GM23248 (cell line): ENCODE results near the gene TPK1. TPM values are rescaled to one million over a fixed set of nuclear protein-coding genes. Genes with fewer than 3 reads are reported as not detected.

ENCODE experiments used
- DNase-seq: peaks from one replicate; pipeline ENCODE4 v3.0.0-alpha.2; 2015
- H2AFZ ChIP-seq: fragments of 200-600 bp; sonication (generic); 2 replicates; pipeline ENCODE4 v1.6.1; 2016; ENCODE audit warnings: antibody characterized with exemption
- H3F3A ChIP-seq: fragments of 200-600 bp; sonication (generic); 2 replicates; pipeline ENCODE4 v1.6.1; 2016; ENCODE audit warnings: mild to moderate bottlenecking, antibody characterized with exemption, mixed run types; ENCODE audit not compliant: insufficient read depth
- H3K27ac ChIP-seq: fragments of 200-600 bp; sonication (generic); 2 replicates; pipeline ENCODE4 v1.5.1; 2016; ENCODE audit warnings: mild to moderate bottlenecking
- H3K27me3 ChIP-seq: fragments of 200-600 bp; sonication (generic); replicated peaks from 2 replicates; pipeline ENCODE4 v1.6.1; 2016; ENCODE audit warnings: mild to moderate bottlenecking; ENCODE audit not compliant: insufficient read depth
- H3K36me3 ChIP-seq: fragments of 200-600 bp; sonication (generic); 2 replicates; pipeline ENCODE4 v1.6.1; 2016; ENCODE audit warnings: low read depth, mild to moderate bottlenecking
- H3K4me1 ChIP-seq: fragments of 200-600 bp; sonication (generic); 2 replicates; pipeline ENCODE4 v1.6.1; 2016; ENCODE audit warnings: mild to moderate bottlenecking; ENCODE audit not compliant: insufficient read depth
- H3K4me2 ChIP-seq: fragments of 200-600 bp; sonication (generic); one replicate; pipeline ENCODE4 v1.6.1; 2016; ENCODE audit warnings: mild to moderate bottlenecking; ENCODE audit not compliant: unreplicated experiment
- H3K4me3 ChIP-seq: fragments of 200-600 bp; sonication (generic); 2 replicates; pipeline ENCODE4 v1.5.1; 2016; ENCODE audit warnings: mild to moderate bottlenecking
- H3K79me2 ChIP-seq: fragments of 200-600 bp; sonication (generic); 2 replicates; pipeline ENCODE4 v1.6.1; 2016; ENCODE audit warnings: mild to moderate bottlenecking; ENCODE audit not compliant: insufficient read depth
- H3K9ac ChIP-seq: fragments of 200-600 bp; sonication (generic); 2 replicates; pipeline ENCODE4 v1.6.1; 2016; ENCODE audit warnings: mild to moderate bottlenecking
- H3K9me2 ChIP-seq: fragments of 200-600 bp; sonication (generic); 2 replicates; pipeline ENCODE4 v1.6.1; 2016; ENCODE audit warnings: mixed run types, mild to moderate bottlenecking, moderate library complexity; ENCODE audit not compliant: insufficient read depth
- H3K9me3 ChIP-seq: fragments of 200-600 bp; sonication (generic); one replicate; pipeline ENCODE4 v1.6.1; 2017; ENCODE audit warnings: low read depth
- H4K20me1 ChIP-seq: fragments of 200-600 bp; sonication (generic); 2 replicates; pipeline ENCODE4 v1.6.0; 2016; ENCODE audit not compliant: insufficient read depth
- EZH2 ChIP-seq: fragments of 200-600 bp; sonication (generic); IDR thresholded peaks from 2 replicates; pipeline ENCODE4 v1.6.1; 2018; ENCODE audit warnings: antibody characterized with exemption, mild to moderate bottlenecking; ENCODE audit not compliant: insufficient read depth, poor library complexity, severe bottlenecking
- EZH2phosphoT487 ChIP-seq: fragments of 200-600 bp; sonication (generic); IDR thresholded peaks from 2 replicates; pipeline ENCODE4 v1.6.1; 2018; ENCODE audit warnings: antibody characterized with exemption, moderate library complexity, mild to moderate bottlenecking, low read depth; ENCODE audit not compliant: insufficient read depth
- WGBS, 2 experiments: methylation state at CpG; one replicate each; pipeline ENCODE4 v1.1.6; 2015 to 2017; ENCODE audit warnings: low lambda C conversion rate in 2 of 2, low coverage in 1 of 2; ENCODE audit errors: missing lambda C conversion rate in 2 of 2; 5-methylcytosine and 5-hydroxymethylcytosine counted together
- in situ Hi-C: fragments of 300-500 bp; cut with MboI; formaldehyde crosslinking; loops from 2 replicates; pipeline ENCODE4 v1.15.0; 2020
- polyA plus RNA-seq: library from polyadenylated mRNA; unstranded; fragments of >200 nt; fragmentation: Nextera tagmentation; extraction: Ambion mirVana; gene quantifications from 2 replicates; pipeline ENCODE4 v1.2.1, GENCODE V29; 2016
- small RNA-seq: library from RNA; depleted of rRNA; stranded (forward); fragments of <200 nt; gene quantifications from one replicate; pipeline ENCODE3, GENCODE V24; 2014; ENCODE audit warnings: low read depth, low replicate concordance
- total RNA-seq: library from RNA; depleted of rRNA; stranded (reverse); fragments of >200 nt; shearing (Covaris generic); gene quantifications from 2 replicates; pipeline ENCODE4 v1.2.3, GENCODE V29; 2014

Gene TPK1
- total and polyA plus RNA-seq, 2 experiments from 2014 or later: 2.9 to 3.7 TPM

GRCh38 chr7:144404946-144405345, 430.9 kb downstream of the TPK1 start:
- Histone ChIP-seq H4K20me1 (no peaks in the 10 kb centered on the region), H3K9me2 (no peaks in the 10 kb centered on the region), H2AFZ (no peak overlapping the region), H3K36me3 (no peaks in the 10 kb centered on the region), H3F3A (no peaks in the 10 kb centered on the region), H3K4me2 (no peak overlapping the region), H3K27me3 (0 out of 2 replicates have a peak, but pooled peaks cover 3% of the 10 kb centered on the region), H3K4me3 (no peak overlapping the region), H3K9me3 (no peaks in the 10 kb centered on the region), H3K4me1 (no peaks in the 10 kb centered on the region), H3K9ac (no peak overlapping the region), H3K79me2 (no peaks in the 10 kb centered on the region), H3K27ac (no peak overlapping the region)
- WGBS, 2 experiments: 40 to 48% methylated on average over 4 of the region's 4 CpGs
- DNase-seq: no peak
- in situ Hi-C loops: no loop called here
- no peak for TF ChIP-seq EZH2
- no peak for TF ChIP-seq EZH2phosphoT487

- Histone ChIP-seq H3K27ac (no peak within 1 kb of the TSS), H3K27me3 (no peaks in the 10 kb centered on the region), H3K4me1 (no peaks in the 10 kb centered on the region), H4K20me1 (no peaks in the 10 kb centered on the region), H2AFZ (no peak within 1 kb of the TSS), H3K36me3 (no peaks in the 10 kb centered on the region), H3K9me2 (no peaks in the 10 kb centered on the region), H3K9me3 (no peaks in the 10 kb centered on the region), H3K4me2 (no peak within 1 kb of the TSS), H3F3A (no peaks in the 10 kb centered on the region), H3K4me3 (no peak within 1 kb of the TSS), H3K79me2 (no peaks in the 10 kb centered on the region), H3K9ac (no peak within 1 kb of the TSS)
- in situ Hi-C loops: no loop called here
- TF ChIP-seq EZH2phosphoT487 (no peak), EZH2 (no peak)
- 78 to 82% methylated on average over 14 to 35 of the region's 39 CpGs for WGBS, 2 experiments
- DNase-seq: no peak
Measured at GRCh38 chr7:144403649-144404061, 432.2 kb downstream of the TPK1 start, which contains the start of gene NOBOX. Gene NOBOX (minus strand): TSS chr7:144403693.

- Histone ChIP-seq H3K36me3 (no peaks in the 10 kb centered on the region), H3K9me3 (no peaks in the 10 kb centered on the region), H2AFZ (no peak overlapping the region), H3K27ac (no peak overlapping the region), H4K20me1 (no peaks in the 10 kb centered on the region), H3K79me2 (no peaks in the 10 kb centered on the region), H3K4me2 (no peak overlapping the region), H3K4me3 (no peak overlapping the region), H3K27me3 (no peaks in the 10 kb centered on the region), H3F3A (no peaks in the 10 kb centered on the region), H3K9ac (no peak overlapping the region), H3K9me2 (no peaks in the 10 kb centered on the region), H3K4me1 (no peaks in the 10 kb centered on the region)
- DNase-seq: no peak
- TF ChIP-seq EZH2phosphoT487 (no peak), EZH2 (no peak)
- in situ Hi-C loops: no loop called here
- WGBS, 2 experiments: 79 to 91% methylated on average over 4 to 11 of the region's 11 CpGs
Measured at GRCh38 chr7:144403102-144403501, 432.8 kb downstream of the TPK1 start.

Small RNA genes within 50 kb of the gene (small RNA-seq; reads per million reads assigned to genes)
- gene RNU6ATAC40P: not detected
